ENCODE results near the gene CRABP1. TPM values are rescaled to one million over a fixed set of nuclear protein-coding genes. Genes with fewer than 3 reads are reported as not detected.
A peak's percentile ranks its signal among the peaks of the same experiment; 100 is the strongest.

CRABP1 gene
- polyA plus RNA-seq, 3 donors = not detected

GRCh38 chr15:78350058-78350457 lies 9.9 kb downstream of the CRABP1 start:
- Histone ChIP-seq H2AFZ (ENCODE audit: insufficient read depth, low read depth, low read length, poor library complexity, severe bottlenecking) (peak overlapping the region; percentile 6), H3K4me1 (ENCODE audit: control insufficient read depth in 1 of 2, insufficient read depth in 2 of 2, low read length in 2 of 2) (no peaks in the 10 kb centered on the region), H3K9ac (ENCODE audit: insufficient read depth, low read length, poor library complexity, severe bottlenecking) (no peak overlapping the region), H3K36me3 (replicated peaks in 1 of 2; ENCODE audit: control insufficient read depth in 1 of 2, insufficient read depth in 2 of 2, low read length in 2 of 2) (no peaks in the 10 kb centered on the region), H3K27me3 (ENCODE audit: control insufficient read depth in 2 of 2, insufficient read depth in 2 of 2, low read length in 2 of 2) (no peaks in the 10 kb centered on the region), H4K20me1 (ENCODE audit: insufficient read depth, low read length) (no peaks in the 10 kb centered on the region), H3K4me3 (replicated peaks in 1 of 3; ENCODE audit: low read depth in 2 of 3, low read length in 3 of 3) (no peak overlapping the region), H3K27ac (ENCODE audit: low read depth in 1 of 2, low read length in 2 of 2) (no peak overlapping the region), H3K4me2 (replicated peaks; ENCODE audit: extremely low read depth, low read length, poor library complexity, severe bottlenecking) (no peak overlapping the region), H3K9me3 (replicated peaks in 1 of 2; ENCODE audit: control insufficient read depth in 1 of 2, insufficient read depth in 1 of 2, low read length in 2 of 2) (no peaks in the 10 kb centered on the region), H3K79me2 (ENCODE audit: insufficient read depth, low read length) (no peaks in the 10 kb centered on the region)
- H3K4me3 Mint-ChIP-seq = no peak overlapping the region
- TF ChIP-seq CTCF (IDR thresholded peaks at IDR 0.05) = no peak
- DNase-seq = no peak
- peak overlapping the region in 2 of 7 donors; percentile 60 to 68 for H3K27ac Mint-ChIP-seq
- intact Hi-C loops (cut with micrococcal nuclease) = no loop called here
- peaks cover 0 to 5% (median 0%) of the 10 kb centered on the region in 7 donors for H3K9me3 Mint-ChIP-seq
- H3K36me3 Mint-ChIP-seq = no peaks in the 10 kb centered on the region
- H3K4me1 Mint-ChIP-seq = no peaks in the 10 kb centered on the region
- H3K27me3 Mint-ChIP-seq (ENCODE audit: low read depth in 3 of 3) = peaks cover 3 to 10% (median 5%) of the 10 kb centered on the region in 3 donors
- whole genome bisulfite sequencing (ENCODE audit: insufficient coverage) = 45% methylated on average over 2 of the region's 4 CpGs

DNA sequence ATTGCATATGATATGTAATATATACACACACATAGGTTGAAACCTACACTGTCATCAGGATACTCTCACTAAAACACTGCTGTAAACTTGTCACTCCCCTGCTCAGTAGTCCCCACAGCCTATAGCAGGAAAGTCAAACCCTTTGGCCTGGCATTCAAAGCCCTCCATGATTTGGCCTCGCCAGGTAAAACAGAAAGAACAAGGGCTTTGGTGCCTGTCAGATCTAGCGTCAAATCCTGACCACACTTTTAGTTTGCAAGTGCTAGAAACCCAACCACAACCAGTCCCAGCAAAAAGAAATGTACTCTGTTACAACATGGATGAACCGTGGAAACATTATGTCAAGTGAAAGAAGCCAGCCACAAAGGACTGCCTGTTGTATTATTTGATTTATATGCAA lies 11.4 kb downstream of the CRABP1 start:
- no peak overlapping the region for H3K4me2 ChIP-seq (replicated peaks; ENCODE audit: extremely low read depth, low read length, poor library complexity, severe bottlenecking)
- peaks cover 0 to 5% (median 0%) of the 10 kb centered on the region in 7 donors for H3K9me3 Mint-ChIP-seq
- H3K27ac Mint-ChIP-seq = no peak overlapping the region
- H3K36me3 ChIP-seq (replicated peaks in 1 of 2; ENCODE audit: control insufficient read depth in 1 of 2, insufficient read depth in 2 of 2, low read length in 2 of 2) = no peaks in the 10 kb centered on the region
- intact Hi-C loops (cut with micrococcal nuclease) = no loop called here
- TF ChIP-seq CTCF (IDR thresholded peaks at IDR 0.05) = no peak
- no peak overlapping the region for H3K4me3 ChIP-seq (replicated peaks in 1 of 3; ENCODE audit: low read depth in 2 of 3, low read length in 3 of 3)
- no peaks in the 10 kb centered on the region for H3K27me3 ChIP-seq (ENCODE audit: control insufficient read depth in 2 of 2, insufficient read depth in 2 of 2, low read length in 2 of 2)
- no peak overlapping the region for H3K27ac ChIP-seq (ENCODE audit: low read depth in 1 of 2, low read length in 2 of 2)
- no peaks in the 10 kb centered on the region for H3K79me2 ChIP-seq (ENCODE audit: insufficient read depth, low read length)
- H3K4me1 ChIP-seq (ENCODE audit: control insufficient read depth in 1 of 2, insufficient read depth in 2 of 2, low read length in 2 of 2) = no peaks in the 10 kb centered on the region
- no peaks in the 10 kb centered on the region for H3K4me1 Mint-ChIP-seq
- H4K20me1 ChIP-seq (ENCODE audit: insufficient read depth, low read length) = no peaks in the 10 kb centered on the region
- no peaks in the 10 kb centered on the region for H3K9me3 ChIP-seq (replicated peaks in 1 of 2; ENCODE audit: control insufficient read depth in 1 of 2, insufficient read depth in 1 of 2, low read length in 2 of 2)
- no peak overlapping the region for H3K4me3 Mint-ChIP-seq
- no peak for DNase-seq
- no peaks in the 10 kb centered on the region for H3K36me3 Mint-ChIP-seq
- 84% methylated on average over 2 of the region's 3 CpGs for WGBS (ENCODE audit: insufficient coverage)
- H3K9ac ChIP-seq (ENCODE audit: insufficient read depth, low read length, poor library complexity, severe bottlenecking) = no peak overlapping the region
- no peak overlapping the region for H2AFZ ChIP-seq (ENCODE audit: insufficient read depth, low read depth, low read length, poor library complexity, severe bottlenecking)
- peaks cover 6 to 9% (median 7%) of the 10 kb centered on the region in 3 donors for H3K27me3 Mint-ChIP-seq (ENCODE audit: low read depth in 3 of 3)
